NCI-H2107 treated with DMSO at 0.1 percent for 48 hours (cell line): ENCODE data around the gene TGFB2.

Experiments used
- DNase-seq: peaks from one replicate; lab custom pipeline; 2025; ENCODE audit not compliant: unreplicated experiment; lab: John Stamatoyannopoulos, UW

TGFB2 gene

DNA sequence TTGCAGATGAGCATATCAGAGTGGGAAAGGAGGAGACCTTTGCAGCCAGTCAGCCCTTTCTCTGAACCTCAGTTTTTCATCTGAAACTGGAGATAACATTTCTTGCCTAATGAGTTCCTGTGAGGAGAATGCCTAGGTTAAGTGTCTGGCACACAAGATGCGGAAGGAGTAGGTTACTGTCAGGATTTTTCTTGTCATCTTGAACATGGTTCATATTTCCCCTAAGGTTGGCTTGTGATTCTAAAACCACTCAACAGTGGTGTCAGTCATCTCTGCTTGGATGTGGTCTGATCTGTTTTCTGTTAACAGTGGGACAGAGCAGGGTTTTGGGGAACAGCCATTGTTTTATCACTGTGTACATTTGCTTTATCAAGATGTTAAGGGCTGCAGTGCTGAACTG is 70.6 kb downstream of the TGFB2 start:
- no peak for DNase-seq

DNA sequence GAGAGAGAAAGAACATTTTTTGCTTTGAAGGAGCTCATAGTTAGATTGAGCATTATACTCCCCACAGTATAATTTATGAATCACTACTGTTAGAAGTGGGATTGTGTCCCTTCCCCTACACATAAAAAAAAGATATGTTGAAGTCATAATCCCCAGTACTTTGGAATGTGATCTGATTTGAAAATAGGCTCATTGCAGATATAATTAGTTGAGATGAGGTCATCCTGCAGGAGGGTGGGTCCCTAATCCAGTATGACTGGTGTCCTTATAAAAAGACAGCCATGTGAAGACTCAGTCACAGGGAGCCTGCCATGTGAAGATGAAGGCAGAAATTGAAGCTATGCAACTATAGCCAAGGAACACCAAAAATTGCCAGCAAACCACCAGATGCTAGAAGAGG is 76.4 kb downstream of the TGFB2 start:
- DNase-seq, result no peak

DNA sequence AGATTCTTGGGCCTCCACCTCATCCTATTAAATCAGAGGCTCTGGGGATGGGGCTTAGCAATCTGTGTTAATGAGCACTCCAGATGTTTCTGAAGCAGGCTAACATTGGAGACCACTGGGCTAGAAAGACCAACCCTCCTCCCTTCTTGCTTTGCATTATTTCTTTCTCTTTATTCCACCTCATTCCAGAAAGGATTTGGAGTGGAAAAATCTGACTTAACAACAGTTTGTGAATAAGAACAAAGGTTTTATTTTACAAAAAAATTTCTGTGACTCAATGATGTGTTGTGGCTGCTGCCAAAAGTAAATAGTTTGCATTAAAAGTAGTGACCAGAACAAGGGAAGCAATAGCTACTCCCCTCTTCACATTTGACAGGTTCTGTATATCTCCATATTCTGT is 79.4 kb downstream of the TGFB2 start:
- DNase-seq, result no peak

DNA sequence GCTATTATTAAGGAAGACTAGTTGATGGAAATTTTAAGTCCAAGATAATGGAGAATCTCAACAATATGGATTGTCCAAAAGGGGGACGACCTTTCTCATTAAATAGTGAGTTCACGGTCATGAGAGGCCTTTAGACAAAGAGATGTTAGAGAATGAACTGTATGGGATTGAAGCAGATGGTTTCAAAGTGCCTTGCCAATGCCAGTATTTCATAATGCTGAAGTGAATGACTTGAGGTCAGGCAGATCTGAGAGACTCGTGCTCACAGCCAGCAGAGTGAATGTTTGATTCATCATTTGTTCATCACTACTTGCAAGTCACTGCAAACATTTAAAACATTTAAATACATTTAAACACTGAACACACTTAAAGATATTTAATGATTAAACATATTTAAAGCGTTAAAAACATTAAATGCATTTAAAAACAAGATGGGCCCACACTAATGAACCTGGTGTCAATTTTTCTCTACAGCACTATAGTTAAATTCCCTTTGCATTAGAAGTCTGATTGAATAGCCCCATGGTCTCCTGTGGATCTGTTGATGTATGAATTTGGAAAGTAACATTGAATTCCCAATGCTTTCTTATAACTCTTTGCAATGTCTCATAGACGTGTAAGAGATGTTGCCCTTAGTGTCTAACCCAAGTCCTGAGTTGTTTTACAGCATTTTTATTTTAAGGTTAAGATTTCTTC is 80.7 kb downstream of the TGFB2 start:
- no peak for DNase-seq

DNA sequence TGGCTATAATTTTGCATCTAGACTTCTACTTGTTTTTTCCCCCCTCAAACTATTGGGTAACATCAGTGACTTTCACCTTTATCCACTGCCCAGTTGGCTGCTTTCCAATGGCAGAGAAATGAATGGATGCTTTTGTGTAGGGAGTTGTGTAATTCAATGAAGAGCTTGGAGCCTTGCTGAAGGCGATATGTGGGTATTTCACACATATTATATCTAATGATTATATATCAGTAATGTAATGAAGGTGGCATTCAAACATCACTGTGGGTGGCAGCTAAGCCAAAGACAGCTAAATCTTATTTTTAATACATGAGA is 81.2 kb downstream of the TGFB2 start:
- no peak for DNase-seq

DNA sequence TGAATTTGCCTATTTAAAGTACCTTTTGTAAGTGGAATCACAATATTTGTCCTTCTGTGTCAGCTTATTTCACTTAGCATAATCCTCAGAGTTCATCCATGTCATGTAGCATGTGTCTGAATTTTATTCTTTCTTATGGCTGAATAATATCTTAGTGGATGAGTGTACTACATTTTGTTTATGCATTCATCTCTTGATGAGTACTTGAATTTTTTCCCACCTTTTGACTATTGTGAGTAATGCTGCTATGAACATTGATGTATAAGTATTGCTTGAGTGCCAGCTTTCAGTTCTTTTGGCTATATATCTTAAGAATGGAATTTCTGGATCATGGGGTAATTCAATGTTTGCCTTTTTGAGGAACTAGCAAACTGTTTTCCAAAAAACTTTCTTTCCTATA is 84.2 kb downstream of the TGFB2 start:
- no peak for DNase-seq

DNA sequence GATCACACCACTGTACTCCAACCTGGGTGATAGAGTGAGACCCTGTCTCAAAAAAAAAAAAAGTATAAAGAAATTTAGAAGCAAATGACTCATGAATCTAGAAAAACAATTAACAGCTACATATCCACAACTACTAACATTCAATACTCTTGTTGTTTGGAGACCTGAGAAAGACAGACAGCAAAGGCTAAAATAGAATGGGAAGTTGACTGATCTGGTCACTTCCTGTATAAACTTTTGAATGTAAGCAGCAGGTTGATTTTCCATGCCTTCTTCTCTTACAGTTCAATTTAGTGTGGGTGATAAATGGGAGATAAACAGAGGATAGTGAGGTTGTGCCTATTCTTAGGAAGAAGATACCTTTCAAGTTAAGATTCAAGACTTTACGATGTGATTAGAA is 85.2 kb downstream of the TGFB2 start:
- DNase-seq, result no peak

DNA sequence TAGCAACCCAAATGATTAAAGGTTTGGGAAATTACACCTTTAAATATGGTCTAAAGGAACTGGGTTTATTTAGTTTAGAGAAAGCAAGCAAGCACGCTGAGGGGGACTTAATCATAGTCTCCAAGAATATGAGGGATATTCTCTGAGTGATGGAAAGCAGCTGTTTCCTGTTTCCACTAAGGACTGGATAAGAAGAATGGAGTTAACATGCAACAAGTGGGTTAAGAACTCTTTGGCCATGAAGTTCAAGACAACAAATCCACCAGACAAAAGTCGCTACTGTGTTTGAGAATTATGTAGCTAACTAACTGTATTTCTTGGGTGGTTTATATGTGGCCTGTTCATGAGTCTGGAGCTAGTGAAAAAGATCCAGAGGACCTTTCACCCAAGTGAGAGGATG is 85.7 kb downstream of the TGFB2 start:
- no peak for DNase-seq

DNA sequence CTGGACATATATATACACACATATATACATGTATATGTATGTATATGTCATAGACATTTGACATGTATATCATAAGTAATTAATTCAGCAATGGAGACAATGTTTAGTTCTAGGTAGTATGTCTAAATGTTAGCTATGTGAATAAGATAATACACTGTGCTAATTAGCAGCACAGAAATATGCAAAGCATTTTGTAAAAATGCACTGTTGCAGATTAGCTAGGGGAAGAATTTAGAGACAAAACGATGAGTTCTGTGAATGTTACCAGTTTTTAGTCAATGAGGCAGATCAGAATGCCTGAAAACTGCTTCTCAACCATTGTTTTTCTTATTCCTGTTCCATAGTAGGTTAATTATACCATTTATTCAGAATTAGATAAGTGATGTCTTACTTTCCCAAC is 86.3 kb downstream of the TGFB2 start:
- no peak for DNase-seq

DNA sequence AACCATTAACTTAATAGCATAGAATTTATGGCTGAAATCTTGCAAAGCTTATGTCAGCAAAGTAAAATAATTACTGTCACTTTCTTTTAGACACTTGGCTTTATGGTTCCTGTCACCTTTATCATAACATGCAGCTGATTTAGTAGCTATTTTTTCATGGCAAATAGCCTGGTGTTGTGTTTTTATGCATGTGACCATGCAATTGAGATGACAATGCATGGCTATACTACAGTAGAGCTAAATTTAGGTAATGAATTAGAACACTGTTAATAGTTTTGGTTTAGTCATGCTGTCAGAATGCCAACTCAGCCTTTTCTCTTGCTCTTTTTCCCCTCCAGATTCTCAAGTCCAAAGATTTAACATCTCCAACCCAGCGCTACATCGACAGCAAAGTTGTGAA is 88.6 kb downstream of the TGFB2 start:
- DNase-seq, result no peak

DNA sequence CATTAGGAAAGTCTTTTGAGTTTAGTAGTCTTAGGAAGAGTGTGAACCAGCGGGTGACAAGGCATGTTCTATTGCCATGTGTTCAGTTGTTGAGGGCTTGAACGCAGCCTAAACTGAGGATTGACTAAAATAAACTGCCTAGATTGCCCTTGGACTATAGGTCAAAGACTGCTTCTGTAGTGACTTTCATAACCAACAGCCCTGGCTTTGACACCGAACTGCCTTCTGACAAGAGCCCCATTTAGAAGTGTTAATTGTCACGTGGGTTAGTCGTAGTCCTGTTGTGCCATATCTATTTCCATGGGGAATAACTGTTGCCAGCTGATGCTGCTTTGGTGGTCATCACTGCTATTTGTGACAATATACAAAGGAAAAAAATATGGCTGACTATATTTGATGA is 90.4 kb downstream of the TGFB2 start:
- DNase-seq, result no peak

DNA sequence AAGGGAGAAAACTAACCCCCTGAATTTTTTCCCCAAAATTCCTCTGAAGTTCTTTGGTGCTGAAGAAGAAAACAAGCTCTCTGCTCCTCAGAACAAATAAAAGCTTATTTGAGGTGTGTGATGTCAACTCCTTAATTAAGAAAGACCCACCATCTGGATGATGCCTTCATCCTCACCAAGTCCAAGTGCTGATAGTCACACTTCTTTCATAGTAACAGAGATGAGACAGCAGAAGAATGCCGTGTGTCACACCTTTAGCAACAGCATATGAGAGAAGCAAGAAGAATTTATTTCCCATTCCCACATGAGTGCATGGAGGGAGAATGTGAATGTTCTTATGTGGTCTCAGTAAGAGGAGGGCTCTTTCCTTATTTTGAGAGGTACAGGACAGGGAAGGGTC is 91.2 kb downstream of the TGFB2 start:
- no peak for DNase-seq

DNA sequence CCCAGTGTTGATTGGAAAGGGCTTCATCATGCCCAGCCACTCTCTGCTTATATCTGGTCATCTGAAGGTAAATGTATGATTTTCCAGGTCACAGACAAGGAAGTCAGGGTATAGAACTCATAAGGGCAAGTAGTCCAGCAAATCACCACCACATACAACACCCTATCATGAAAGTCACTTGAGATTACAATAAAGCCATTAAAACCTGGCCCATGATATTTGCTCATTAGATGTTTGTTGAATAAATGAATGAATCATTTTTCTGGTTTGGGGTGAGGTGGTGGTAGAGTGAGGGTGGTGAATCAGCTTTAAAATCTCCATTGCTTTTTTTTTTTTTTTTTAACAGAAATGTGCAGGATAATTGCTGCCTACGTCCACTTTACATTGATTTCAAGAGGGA is 91.9 kb downstream of the TGFB2 start:
- DNase-seq, result peak; percentile 96

DNA sequence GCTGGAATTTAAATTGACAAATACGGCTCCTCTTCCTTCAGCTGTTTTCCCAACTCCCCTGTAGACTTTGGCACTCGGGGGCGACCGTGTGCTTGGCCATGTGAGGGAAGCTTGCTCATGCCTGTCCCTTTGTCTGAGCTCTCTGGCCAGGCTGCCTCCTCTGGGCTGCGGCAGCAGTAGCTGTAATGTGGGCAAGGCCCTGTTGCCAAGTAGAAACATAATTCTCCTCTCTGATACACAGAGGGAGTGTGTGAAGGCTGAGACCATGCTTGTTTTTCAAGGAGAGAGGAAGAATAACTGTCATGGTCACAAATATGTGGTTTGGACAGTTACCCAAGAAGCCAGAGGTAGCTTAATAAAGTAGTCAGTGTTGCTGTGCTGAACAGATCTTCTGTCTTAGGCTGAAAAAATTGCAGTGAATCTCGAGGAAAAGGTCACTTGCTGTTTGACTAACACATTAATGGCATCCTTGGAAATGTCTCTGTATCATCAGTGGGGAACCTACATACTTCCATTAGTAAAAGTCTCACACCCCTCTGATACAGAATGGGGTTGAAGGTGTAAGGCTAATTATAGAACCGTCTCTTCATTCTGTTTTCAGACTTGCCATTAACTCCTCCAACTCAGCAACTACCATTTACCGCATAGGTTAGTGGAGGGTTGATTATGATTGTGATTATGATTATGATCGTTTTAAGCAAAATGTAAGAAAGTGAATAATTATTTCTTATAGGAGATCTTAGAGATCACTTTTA is 94.6 kb downstream of the TGFB2 start:
- no peak for DNase-seq

DNA sequence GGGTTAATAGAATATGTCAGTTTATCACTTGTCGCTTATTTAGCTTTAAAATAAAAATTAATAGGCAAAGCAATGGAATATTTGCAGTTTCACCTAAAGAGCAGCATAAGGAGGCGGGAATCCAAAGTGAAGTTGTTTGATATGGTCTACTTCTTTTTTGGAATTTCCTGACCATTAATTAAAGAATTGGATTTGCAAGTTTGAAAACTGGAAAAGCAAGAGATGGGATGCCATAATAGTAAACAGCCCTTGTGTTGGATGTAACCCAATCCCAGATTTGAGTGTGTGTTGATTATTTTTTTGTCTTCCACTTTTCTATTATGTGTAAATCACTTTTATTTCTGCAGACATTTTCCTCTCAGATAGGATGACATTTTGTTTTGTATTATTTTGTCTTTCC is 98.1 kb downstream of the TGFB2 start:
- DNase-seq, result no peak

DNA sequence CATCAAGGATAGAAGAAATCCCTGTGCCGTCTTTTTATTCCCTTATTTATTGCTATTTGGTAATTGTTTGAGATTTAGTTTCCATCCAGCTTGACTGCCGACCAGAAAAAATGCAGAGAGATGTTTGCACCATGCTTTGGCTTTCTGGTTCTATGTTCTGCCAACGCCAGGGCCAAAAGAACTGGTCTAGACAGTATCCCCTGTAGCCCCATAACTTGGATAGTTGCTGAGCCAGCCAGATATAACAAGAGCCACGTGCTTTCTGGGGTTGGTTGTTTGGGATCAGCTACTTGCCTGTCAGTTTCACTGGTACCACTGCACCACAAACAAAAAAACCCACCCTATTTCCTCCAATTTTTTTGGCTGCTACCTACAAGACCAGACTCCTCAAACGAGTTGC is 99.0 kb downstream of the TGFB2 start:
- no peak for DNase-seq

DNA sequence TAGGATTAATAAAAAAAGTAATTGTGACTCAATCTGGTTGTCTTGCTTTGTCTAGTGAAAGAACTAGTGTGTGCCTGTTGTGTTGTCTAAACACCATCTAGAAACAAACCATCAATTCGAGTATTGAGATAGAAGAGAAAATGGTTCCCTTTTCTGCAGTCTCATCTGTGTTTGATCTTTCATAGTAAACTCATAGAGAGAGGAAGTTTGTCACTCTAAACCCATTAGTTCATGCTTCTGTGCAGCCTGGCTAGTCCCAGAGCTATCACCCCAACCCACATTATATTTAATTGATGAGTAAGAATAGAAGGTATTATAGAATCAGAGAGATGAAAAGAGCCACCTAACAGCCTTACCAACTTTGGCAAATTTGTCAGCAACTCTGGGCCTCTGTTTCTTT is 99.5 kb downstream of the TGFB2 start:
- no peak for DNase-seq

DNA sequence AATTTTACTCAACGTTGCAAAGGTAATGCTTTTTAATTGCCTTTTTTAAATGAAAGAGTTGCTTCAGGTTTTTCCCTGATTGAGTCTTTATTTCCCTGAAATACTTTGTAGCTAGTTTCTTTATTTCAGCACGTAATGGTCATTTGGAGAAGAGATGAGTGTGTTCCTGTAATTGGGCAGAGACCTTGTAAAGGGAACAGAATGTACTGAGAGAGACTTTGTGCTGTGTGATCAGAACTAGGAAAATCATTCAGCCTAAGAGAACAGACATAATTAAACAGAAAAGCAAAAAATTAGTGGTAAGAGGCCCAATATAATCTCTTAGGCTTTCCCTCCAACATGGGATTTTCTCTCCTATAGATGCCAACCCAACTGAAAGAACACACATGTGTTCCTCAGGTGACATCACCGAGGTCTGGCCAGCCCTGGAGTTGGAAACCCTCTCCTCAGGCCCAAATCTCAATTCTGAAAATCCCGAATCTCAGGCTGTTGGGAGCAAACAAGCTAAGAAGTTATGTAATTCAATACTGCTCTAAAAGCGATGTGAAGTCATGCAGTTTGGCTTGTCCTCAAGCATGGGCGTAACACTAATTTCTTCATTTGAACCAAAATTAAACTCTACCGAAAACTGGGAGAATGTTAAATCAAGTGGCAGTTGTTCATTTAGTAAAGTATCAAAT is 102.0 kb downstream of the TGFB2 start:
- DNase-seq, result no peak

DNA sequence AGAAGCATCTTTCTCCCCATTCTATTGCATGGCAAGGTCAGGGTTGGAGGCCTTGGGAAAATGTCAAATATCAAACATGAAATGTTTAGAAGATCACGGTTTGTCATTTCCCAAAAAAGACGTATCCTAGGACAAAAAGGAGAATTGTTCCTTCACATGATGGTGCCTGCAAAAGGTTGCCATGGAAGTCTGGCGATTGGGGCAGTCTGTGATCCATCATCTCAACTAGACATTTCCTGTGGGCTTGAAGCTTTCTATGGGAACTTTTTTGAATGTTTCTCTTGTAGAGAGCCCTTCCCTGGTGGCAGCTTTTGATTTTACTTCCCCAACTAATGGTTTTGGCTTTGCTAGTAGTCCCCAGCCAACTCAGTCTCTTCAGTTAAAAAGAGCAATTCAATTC is 106.3 kb downstream of the TGFB2 start:
- no peak for DNase-seq

DNA sequence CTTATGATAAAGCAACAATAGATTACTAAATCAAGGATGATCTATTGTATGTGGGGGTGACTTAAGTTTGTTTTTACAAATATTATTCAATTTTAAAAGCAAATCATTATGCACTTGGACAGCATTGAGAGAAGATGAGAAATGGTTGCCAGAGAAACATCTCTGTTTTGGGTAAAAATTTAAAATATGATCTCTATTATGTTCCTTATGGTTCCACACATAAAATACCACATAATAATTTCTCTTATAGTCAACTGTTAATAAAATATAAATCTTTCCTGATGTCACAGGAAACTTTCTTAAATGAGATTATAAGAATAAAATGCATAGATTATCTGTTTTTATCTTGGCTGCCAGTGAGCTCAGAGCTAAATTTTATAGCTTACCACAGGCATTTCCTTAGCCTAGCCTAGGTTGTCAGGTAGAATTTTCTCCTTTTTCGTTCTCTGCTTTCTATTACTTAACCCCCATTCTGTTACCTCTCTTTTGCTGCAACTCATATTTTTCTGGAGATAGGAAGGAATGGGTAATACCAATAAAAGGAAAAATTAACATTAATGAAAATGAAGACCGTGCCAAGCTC is 109.7 kb downstream of the TGFB2 start:
- DNase-seq, result no peak

DNA sequence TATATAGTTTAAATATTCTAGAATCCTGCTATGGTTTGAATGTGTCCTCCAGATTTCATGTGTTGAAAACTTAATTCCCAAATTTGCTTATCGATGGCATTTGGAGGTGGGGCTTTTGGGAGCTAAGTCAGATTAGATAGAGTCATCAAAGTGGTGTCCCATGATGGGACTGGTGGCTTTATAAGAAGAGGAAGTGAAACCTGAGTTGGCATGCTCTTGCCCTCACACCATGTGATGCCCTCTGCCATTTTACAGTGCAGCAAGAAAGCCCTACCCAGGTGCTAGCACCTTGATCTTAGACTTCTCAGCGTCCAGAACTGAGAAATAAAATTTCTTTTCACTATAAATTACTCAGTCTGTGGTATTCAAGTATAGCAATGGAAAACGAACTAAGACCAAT is 111.3 kb downstream of the TGFB2 start:
- DNase-seq, result no peak

DNA sequence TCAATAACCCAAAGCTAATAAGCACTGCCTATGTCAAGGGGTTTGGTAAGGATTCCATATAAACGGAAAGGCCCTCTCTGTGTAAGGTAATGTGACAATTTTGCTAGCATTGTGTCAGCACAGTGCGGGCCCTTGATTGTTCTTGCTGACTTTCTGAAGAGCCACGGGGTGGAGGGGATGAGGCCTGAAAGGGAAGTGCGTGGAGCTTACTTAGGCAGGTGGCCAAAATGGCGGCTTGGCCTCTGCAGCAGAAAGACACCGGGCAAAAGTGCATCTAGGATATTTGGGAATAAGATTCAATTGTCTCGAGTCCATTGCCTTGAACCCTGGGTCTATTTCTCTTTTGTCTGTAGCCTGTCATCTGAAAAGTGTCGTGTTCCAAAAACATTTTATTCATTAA is 114.3 kb downstream of the TGFB2 start:
- no peak for DNase-seq
